ENCODE results near the gene LGALS9.
A peak's percentile ranks its signal among the peaks of the same experiment; 100 is the strongest.
"Not testable (repeated sequence)": the region's sequence is repeated elsewhere in the genome, so short reads cannot be mapped to it uniquely, and the experiment has no call there.

Gene LGALS9

DNA sequence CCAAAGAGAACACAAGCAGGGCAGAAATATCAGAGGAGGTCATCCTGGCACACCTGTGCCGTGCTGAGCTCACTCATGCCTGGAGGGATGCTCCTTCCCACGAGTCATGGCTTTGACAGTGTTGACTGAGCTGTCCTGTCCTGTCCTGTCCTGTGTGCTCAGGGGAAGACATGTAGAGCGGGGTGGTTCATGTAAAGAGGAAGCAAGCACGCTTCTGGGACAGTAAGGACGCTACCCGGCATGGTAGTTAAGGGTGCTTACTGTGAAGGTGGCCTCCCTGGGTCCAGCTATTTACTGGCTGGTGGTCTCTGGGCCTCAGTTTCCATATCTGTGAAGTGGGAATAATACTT lies 398 bp downstream of the LGALS9 start:
- peak; percentile 12 for DNase-seq (ENCODE audit: low spot score)

DNA sequence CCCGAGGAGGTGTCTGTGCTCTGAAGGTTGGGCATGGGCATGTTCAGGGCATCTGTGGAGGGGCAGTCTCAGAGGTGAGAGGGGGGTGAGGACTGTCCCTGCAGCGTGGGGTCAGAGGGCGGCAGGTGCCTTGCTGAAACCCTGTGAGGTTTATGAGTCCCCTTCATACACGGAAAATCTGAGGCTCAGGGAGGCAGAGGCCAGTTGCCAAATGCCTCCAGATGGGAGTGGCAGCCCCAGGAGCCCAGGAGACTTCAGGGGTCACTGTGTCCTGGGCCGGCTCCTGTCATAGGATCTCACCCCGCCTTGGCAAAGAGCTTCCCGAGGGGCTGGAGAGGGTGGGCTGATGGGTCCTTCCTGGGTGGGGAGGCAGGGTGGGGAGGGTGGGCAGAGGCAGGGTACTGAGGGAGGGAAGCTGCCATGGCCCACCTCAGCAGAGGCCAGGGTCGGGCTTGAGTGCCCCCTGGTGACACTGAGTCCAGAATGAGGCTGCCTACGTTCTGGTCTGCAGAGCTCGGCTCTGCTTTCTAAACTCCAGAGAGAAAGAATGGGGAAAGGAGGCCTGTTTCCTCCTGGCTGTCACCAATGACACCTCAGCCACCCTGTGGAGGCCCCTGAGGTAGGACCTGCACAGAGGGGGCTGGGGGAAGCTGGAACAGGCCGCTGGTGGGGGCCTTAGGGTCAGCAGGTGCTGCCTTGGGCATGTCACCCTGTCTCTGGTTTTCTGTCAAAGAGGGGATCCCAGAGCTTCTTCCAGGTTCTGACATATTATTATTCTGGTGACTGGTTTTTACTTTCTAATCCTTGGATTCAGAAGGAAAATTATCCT lies 1.1 kb downstream of the LGALS9 start:
- DNase-seq (ENCODE audit: low spot score) = no peak

DNA sequence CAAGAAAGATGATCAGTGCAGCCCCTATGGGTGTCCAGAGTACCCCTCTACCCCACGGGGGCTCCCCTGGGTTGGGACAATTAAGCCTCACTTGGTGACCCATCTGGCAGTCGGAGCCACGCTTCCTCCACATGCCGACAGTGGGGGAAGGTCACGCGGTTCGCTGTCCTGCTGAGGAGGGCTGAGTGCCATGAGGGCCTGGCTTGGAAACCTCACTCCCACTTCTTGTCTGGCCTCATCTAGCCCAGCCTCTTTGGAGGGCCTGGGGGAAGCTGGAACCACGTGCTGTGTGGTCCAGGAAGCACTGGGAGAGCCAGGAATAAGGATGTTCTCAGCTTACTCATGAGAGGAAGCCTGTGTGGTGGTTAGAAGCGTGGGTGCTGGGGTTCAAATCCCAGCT lies 1.8 kb downstream of the LGALS9 start:
- not testable (repeated sequence) for DNase-seq (ENCODE audit: low spot score)

DNA sequence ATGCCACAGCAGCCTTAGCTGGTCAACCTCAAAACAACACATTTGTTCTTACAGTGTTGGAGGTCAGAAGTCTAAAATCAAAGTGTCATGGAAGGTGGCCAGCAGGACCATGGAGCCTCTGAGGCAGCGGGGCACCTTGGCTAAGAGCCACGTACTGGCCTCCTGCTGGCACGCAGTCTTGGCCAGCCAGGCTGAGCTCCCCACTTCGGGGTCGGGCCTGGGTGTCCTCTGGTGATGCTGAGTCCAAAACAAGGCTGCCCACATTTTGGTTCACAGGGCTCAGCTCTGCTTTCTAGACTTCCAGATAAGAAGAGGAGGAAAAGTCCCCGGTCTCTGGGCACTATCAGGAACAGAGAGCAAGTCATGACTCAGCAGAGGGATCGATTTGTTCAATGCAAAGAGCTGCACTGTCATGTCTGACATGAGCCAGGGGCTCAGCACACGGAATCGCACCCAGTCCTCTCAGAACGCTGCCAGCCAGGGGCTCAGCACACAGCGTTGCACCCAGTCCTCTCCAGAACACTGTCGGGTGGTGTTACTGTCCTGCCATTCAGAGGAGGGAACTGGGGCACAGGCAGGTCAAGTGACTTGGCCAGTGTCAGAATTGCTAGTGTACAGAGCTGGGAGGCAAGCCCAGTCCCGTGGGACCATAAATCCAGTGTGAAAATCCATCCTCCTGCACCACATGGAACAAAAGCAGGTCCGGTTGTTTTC lies 2.5 kb downstream of the LGALS9 start:
- DNase-seq (ENCODE audit: low spot score) = no peak

DNA sequence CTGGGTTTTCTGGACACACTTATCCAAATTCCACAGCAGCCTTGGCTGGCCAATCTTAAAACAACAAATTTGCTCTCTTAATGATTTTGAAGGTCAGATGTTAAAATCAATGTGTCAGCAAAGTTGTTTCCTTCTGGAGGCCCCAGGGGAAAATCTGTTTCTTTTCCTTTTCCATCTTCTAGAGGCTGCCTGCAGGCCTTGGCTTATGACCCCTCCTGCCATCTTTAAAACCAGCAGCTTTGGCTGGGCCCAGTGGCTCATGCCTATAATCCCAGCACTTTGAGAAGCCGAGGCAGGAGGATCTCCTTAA lies 3.0 kb downstream of the LGALS9 start:
- DNase-seq (ENCODE audit: low spot score) = no peak

DNA sequence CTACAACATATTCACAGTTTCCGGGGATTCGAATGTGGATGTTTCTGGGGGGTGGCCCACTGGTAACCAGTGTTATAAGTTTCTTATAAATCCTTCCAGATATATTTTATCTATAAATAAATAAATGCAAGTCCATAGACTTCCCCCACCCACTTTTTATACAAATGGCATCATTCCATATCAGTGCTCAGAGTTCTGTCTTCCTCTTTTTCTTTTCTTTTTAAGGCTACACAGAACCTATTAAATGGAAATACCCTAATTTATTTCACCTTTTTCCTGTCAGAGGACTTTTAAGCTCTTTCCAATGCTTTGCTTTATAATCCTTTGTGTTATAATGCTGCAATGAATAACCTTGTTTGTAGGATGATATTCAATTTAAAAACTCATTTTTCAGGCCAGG lies 3.8 kb downstream of the LGALS9 start:
- DNase-seq (ENCODE audit: low spot score) = no peak

DNA sequence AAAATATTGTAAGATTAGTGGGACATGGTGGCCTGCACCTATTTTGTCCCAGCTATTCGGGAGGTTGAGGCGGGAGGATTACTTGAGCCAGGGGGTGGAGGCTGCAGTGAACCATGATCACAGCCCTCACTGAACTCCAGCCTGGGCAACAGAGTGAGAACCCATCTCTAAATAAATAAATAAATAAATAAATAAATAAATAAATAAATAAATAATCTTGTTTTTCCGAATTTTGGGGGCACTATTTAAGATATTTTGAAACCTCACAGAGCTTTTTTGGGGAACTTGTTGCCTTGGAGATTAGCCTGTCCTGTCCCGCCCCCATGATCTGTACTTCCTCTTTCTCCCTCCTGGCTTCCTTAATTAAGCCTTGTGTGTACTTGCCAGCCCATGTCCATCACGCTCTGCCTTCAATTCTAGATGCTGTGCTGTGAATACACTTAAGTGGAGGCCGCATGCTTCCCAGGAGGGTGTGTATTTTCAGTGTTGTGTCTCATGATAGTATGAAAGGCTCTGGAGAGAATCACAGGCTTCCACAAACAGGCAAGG lies 4.4 kb downstream of the LGALS9 start:
- no peak for DNase-seq (ENCODE audit: low spot score)

DNA sequence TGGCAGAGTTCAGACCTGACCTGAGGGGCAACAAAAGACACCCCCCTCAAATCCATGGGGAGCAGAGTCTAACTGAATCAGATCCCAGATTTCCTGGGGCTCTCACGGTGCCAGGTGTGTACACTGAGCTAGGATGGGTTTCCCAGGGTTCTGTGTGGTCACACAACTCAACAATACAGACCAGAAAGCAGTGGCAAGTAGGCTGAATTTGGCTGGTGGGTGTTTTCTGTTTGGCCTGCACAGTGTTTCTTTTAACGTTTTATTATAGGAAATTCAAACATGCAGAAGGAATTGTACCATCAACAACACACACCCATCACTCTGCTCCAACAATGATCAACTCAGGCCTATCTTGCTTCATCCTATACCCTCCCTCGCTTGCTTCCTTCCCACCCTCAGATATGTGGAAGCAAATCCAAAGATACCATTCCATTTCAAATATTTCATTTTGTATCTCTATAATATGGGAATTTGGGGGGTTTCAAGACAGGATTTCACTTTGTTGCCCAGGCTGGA lies 5.1 kb downstream of the LGALS9 start:
- DNase-seq (ENCODE audit: low spot score) = not testable (repeated sequence)

DNA sequence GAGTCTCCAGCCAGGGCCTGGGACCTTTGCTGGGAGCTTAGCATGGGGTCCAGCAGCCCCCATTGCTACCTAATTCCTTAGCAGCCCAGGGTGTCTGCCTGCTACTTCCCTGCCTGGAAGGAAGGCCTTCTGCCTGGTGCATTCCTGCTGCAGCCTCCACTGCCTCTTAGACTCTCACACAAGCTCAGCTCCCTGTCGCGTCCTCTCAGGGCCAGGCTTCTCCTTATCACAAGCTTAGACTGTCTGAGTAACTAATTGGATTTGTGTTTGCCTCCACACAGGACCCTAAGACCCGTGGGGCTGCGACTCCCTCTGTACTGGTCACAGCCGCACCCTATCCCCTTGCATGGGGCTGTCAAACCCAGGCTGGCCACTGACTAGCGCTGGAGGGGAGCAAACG lies 6.8 kb downstream of the LGALS9 start:
- DNase-seq (ENCODE audit: low spot score) = not testable (repeated sequence)

DNA sequence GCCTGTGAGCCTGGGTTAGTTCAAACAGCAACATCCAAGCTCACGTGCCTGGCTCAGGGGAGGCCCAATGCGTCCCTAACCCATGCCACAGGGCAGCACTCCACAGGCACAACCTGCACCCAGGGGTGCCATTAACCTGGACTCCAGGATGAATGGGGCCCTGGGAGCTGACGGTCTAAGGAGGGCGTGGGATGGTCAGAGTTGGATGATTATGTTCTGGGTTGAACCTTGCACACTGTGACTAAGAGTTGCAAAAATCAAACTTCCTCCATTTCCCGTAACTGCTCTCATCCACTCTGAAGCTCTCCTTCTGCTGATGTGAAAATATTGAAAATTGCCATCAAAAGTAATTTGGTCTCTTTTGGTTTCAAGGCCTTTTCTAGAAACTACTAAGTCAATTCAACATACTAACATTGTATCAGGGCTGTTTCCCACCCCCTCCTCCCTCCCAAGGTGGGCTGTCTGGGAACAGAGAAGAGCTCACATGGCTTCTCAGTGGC lies 7.5 kb downstream of the LGALS9 start:
- not testable (repeated sequence) for DNase-seq (ENCODE audit: low spot score)

DNA sequence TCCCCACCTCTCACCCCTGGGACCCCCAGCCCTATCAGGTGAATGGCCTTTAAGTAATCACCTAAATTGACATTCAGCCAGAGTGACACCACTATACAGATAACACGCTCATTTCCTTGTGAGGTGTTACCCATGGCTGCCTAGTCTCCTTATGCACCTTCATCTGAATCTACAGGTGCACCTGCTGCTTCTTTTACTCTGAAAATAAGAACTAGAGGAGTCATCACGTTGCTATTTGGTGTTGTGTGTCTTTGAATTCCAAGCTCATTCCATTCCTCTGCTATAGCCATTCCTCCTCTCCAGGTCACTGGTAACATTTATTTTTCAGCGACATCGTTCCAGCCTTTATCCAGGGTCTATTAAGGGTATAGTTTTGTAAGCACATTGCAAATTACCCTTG lies 9.8 kb downstream of the LGALS9 start:
- DNase-seq (ENCODE audit: low spot score) = no peak

DNA sequence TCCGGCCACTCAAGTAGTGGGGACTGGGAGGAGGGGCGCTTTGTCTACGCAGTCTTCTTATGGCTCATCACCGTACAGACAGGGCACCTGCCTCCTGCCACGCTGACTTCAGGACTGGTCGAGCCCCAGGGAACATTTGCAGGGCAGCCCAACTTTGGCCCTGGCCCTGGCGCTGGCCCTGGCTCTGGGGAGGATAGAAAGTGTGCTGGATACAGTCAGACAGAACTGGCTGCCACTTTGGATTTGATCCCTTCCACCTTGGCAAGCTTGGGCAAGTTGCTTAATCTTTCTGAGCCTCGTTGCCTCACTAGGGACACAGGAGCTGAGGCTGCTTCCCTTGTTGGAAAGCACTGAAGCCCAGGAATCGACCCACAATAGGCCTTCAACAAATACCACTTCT lies 13.6 kb downstream of the LGALS9 start:
- DNase-seq (ENCODE audit: low spot score) = no peak

DNA sequence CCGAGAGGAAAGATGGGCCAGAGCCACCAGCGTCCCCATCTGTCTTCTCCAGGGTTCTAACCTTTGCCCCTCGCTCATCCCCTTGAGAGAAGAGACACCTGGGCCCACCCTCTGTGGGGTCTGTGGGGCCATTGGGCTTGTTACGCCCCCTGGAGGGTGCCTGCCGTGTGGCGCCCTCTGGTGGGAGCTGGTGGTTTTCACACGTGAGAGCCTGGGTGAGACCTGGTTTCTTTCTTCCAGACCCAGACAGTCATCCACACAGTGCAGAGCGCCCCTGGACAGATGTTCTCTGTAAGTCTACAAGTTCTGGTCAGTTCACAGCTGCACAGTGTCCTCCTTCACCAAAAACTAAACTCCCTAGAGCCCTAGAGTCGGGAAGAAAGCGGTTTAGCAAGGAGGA lies 14.6 kb downstream of the LGALS9 start:
- DNase-seq (ENCODE audit: low spot score) = not testable (repeated sequence)

DNA sequence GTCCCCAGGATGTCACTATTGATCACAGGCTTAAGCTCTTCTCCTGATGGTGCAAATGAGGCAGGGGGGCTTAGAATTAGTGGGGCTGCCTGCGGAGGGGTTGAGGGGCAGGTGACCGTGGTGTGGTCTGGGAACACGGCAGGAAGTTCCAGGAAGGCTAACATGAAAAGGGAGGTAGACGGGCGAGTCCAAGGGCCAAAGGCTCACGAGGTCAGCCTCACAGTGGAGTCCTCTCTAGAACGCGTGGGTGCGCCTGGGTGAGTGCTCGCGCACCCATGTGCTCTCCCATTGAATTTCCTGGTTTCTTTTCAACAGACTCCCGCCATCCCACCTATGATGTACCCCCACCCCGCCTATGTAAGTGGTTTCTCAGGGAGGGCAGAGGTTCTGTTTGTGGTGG lies 15.2 kb downstream of the LGALS9 start:
- DNase-seq (ENCODE audit: low spot score) = no peak

DNA sequence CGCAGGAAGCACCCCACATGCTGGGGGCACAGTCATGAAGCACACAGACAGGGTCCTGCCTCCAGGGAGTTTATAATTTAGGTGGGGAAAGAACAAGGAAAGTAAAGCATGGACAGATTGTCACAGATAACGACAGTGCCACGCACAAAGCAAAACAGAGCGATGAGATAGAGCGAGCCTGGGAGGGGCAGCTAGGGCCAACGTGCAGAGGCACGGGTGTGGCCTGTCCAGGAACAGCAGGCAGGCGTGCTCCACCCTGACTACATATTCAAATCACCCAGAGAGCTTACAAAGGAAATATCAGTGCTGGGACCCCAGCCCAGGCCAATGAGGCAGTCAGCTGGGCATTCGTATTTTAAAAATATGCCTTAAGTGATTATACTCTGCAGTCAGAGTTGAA lies 16.8 kb downstream of the LGALS9 start:
- no peak for DNase-seq (ENCODE audit: low spot score)

DNA sequence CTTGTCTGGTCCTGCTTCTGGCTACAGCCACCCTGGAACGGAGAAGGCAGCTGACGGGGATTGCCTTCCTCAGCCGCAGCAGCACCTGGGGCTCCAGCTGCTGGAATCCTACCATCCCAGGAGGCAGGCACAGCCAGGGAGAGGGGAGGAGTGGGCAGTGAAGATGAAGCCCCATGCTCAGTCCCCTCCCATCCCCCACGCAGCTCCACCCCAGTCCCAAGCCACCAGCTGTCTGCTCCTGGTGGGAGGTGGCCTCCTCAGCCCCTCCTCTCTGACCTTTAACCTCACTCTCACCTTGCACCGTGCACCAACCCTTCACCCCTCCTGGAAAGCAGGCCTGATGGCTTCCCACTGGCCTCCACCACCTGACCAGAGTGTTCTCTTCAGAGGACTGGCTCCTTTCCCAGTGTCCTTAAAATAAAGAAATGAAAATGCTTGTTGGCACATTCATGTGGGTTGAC lies 18.2 kb downstream of the LGALS9 start:
- not testable (repeated sequence) for DNase-seq (ENCODE audit: low spot score)

DNA sequence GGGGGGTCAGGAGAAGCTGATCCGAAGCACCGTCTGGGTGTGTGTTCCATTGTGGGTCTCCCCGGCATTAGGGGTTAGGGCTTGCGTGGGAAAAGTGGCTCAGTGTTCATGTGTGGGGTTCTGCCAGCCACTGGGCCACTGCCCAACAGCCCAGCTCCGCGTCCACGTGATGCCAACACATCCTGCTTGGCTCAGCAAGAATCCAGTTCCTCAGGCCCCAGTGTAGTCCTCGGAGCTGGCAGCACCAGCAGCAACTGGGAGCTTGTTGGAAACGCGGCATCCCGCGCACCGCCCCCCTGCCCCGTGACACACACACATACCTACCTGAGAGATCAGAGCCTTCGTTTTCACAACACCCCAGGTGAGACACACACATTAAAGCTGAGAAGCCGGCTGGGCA lies 18.9 kb downstream of the LGALS9 start:
- DNase-seq (ENCODE audit: low spot score) = no peak

DNA sequence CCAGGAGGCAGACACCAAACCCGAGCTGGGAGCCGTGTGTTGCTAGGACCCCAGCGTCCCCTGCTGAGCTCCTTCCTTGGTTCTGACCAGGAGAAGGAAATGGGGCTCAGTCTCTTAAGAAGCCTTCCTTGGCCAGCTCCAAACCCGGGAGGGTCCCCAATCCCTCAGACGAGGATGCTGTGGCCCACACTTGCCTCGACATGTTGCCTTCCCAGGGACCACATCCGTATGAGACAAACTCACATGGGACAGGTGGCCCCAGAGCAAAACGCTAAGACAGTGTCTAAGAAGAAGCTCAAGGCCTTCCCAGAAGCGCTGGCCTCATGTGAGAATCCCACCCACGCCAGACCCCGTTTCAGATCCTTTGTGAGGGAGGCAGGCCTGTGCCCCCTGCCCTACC lies 19.8 kb downstream of the LGALS9 start:
- DNase-seq (ENCODE audit: low spot score) = no peak

DNA sequence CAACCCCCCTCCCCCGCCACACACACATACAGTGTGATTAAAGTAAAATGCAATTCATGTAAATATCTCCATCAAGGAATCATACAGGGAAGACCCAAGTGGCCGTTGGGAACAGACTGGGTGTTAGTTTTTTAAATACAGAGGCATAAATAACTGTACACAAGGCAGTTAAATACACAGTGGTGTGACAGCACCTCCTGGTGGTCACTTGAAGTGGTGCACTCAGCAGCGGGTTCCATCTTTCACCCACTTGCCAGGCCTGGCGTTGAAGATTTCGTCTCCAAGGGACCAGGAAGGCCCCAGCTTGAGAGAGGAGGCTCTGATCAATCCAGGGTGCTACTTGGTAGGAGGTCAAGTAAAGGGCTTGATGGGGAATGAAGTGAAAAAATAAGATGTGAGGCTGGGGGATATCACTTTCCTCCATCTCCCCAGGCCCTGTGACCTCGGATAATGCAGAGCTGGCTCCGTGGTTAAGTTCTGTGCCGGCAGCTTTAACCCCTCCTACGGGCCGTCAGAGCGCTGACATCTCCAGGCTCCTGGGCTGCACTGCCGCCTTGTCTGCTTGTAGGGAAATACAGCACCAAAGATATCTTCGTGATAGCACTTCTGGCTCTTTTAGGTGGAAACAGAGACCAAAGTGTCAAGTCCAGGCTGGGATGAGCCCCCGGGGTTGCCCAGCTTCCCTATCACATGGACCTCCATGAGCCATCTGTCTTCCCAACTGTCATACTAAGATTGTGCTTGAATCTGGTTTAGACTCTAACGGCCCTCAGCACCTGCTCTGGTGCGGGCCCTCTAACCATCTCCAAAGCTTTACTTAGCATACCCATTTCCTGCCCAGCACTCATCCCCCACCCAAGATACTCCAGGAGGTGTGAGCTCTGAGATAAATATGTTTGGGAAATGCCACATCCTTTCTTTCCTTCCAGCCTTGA lies 20.7 kb downstream of the LGALS9 start:
- peak; percentile 67 for DNase-seq (ENCODE audit: low spot score)

DNA sequence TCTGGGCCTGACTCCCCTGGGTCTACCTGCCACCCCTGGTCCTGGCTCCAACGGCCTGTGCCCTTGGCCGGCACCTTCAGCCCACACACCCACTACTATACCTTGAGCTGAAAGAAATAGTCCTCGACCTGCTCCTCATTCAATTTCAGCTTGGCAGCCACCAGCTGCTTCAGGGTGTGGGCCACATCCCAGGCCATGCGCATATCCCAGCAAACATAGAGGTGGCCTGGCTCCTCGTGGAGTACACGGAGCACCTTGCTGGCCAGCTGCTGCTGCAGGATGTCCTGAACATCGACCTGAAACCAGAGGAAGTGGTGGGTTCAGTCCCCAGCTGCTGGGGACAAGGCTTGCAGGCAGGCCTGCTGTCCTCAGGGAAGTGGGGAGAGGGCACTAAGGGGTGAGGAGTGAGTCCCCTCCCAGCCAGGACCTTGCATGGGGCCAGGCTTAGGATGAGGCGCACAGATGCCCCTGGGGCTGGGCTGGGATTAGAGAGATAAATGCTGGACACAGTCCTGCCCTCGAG lies 22.5 kb downstream of the LGALS9 start:
- DNase-seq (ENCODE audit: low spot score) = not testable (repeated sequence)

DNA sequence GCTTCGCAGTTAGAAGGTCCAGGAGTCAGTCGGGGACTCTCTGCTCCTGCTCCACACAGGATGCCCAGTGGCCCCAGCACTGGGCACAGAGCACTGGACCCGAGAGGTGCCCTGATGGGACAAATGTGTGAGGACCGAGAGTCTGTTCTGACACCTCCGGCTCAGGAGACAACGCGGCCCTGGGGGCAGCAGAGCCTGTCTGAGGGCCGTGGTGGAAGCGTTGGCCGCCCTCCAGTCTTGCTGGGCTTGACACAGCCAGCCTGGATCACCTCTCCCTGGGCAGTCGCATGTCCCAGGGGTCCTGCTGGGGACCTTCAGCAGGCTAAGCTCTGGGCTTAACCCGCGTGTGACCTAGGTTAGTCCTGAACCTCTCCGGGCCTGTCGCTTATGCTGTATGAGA lies 23.1 kb downstream of the LGALS9 start:
- DNase-seq (ENCODE audit: low spot score) = no peak

Measured in CD4-positive, alpha-beta T cell treated with Interleukin-15 for 4 hours (primary cell).